Measurements from ENCODE around the gene LMAN1L. TPM values are rescaled to one million over a fixed set of nuclear protein-coding genes. Genes with fewer than 3 reads are reported as not detected.

Gene LMAN1L
- total RNA-seq, 1 donor from 2014 or later, result 0.65 TPM

DNA sequence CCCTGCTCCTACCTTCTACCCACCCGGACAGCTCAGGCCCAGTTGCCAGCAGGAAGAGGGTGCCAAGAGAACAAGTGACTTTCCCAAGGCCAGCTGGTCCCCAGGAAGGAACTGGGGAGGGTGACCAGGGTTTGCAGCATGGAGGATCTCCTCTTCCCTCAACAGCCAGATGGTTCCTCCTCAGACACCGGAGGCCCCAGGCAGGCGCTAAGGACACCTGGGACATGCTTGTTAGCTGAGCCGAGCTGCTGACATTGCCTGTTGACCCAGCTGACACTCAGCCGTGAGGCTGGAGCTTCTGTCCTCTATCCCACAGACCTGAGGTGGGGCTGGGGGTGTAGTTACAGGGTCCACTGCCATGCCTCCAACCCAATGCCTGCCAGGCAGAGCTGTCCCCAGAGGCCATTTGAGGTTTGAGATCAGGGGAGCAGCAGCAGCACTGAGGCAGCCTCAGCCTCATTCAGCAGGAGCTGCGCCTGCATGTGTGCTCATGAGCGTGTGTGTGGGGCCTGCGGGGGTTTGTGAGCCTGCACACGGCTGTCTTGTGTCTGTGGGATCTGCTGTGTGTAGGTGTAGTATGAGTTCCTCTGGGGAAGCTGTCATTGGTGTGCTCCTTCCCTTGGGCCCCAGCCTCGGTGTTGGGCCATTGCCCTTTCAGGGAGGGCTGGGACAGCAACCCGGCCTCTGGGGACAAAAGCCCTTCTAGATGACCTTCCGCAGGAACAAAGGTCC, 20.9 kb downstream of the LMAN1L start:
- H3K4me3 Mint-ChIP-seq, result no peak overlapping the region
- H3K9me3 Mint-ChIP-seq, result no peaks in the 10 kb centered on the region
- H3K4me1 Mint-ChIP-seq, result no peaks in the 10 kb centered on the region
- no peak for DNase-seq (ENCODE audit: low spot score in 2 of 2, unreplicated experiment in 2 of 2)
- H3K27ac Mint-ChIP-seq, result no peak overlapping the region
- H3K36me3 Mint-ChIP-seq, result no peaks in the 10 kb centered on the region
- TF ChIP-seq, protein P1, sequence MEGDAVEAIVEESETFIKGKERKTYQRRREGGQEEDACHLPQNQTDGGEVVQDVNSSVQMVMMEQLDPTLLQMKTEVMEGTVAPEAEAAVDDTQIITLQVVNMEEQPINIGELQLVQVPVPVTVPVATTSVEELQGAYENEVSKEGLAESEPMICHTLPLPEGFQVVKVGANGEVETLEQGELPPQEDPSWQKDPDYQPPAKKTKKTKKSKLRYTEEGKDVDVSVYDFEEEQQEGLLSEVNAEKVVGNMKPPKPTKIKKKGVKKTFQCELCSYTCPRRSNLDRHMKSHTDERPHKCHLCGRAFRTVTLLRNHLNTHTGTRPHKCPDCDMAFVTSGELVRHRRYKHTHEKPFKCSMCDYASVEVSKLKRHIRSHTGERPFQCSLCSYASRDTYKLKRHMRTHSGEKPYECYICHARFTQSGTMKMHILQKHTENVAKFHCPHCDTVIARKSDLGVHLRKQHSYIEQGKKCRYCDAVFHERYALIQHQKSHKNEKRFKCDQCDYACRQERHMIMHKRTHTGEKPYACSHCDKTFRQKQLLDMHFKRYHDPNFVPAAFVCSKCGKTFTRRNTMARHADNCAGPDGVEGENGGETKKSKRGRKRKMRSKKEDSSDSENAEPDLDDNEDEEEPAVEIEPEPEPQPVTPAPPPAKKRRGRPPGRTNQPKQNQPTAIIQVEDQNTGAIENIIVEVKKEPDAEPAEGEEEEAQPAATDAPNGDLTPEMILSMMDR (IDR thresholded peaks at IDR 0.05; ENCODE audit: unreplicated experiment), result no peak
- H3K27me3 Mint-ChIP-seq (ENCODE audit: low read depth), result peaks cover 22% of the 10 kb centered on the region

DNA sequence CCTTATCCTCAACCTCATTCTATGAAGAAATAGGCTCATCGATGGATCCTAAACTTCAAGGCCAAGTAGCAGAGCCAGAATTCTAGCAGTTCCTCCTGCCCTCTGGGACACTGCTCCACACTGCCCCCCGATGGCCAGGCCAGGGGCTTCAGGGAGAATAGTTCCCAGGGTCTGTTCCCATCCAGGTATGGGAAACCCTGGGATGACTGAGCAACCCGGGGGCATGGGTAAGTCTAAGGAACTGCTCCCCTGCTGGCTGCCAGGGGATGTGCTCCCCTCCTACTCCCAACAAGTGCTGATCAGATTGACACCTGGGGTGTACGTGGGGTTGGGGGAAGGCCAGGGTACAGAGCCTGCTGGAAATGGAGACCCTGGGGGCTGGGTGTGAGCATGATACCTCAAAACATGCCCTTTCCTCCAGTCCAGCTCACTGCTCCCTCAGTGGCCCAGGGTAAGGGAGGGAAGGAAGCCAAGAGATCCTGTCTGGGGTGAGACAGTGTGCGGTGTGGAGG, 22.7 kb downstream of the LMAN1L start:
- Mint-ChIP-seq H3K4me1 (no peaks in the 10 kb centered on the region), H3K27ac (no peak overlapping the region), H3K9me3 (no peaks in the 10 kb centered on the region), H3K36me3 (no peaks in the 10 kb centered on the region), H3K27me3 (ENCODE audit: low read depth) (peaks cover 9% of the 10 kb centered on the region), H3K4me3 (no peak overlapping the region)
- TF ChIP-seq, protein P1 (IDR thresholded peaks at IDR 0.05; ENCODE audit: unreplicated experiment), result peak; percentile 69
- peak in 1 of 2 experiments; percentile 68 for DNase-seq (ENCODE audit: low spot score in 2 of 2, unreplicated experiment in 2 of 2)

DNA sequence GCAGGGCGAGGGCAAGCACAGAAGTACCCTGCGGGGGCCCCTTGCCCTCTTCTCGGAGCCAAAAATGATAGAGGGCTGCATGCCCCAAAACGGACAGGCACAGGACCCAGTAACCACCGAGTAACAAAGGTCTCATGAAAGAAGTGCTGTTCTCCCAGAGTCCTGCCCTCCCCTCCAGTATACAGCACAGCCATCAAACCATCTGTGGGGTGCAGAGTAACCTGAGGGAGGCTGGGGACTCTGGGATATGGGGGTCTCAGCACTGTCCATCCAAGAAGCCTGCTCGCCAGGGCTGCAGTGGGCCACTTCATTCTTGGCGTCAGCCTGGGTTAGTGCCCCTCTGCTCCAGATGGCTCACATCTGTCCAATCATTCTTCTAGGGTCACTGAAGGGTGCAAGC, 24.2 kb downstream of the LMAN1L start:
- H3K4me1 Mint-ChIP-seq, result peaks cover 4% of the 10 kb centered on the region
- H3K4me3 Mint-ChIP-seq, result no peak overlapping the region
- H3K27ac Mint-ChIP-seq, result no peak overlapping the region
- H3K36me3 Mint-ChIP-seq, result no peaks in the 10 kb centered on the region
- DNase-seq (ENCODE audit: low spot score in 2 of 2, unreplicated experiment in 2 of 2), result no peak
- TF ChIP-seq, protein P1 (IDR thresholded peaks at IDR 0.05; ENCODE audit: unreplicated experiment), result no peak
- no peaks in the 10 kb centered on the region for H3K27me3 Mint-ChIP-seq (ENCODE audit: low read depth)
- H3K9me3 Mint-ChIP-seq, result no peaks in the 10 kb centered on the region

GRCh38 chr15:74837482-74838136, 25.0 kb downstream of the LMAN1L start:
- TF ChIP-seq, protein P1 (IDR thresholded peaks at IDR 0.05; ENCODE audit: unreplicated experiment), result no peak
- Mint-ChIP-seq H3K27ac (no peak overlapping the region), H3K4me3 (no peak overlapping the region), H3K9me3 (no peaks in the 10 kb centered on the region), H3K36me3 (peaks cover 2% of the 10 kb centered on the region), H3K27me3 (ENCODE audit: low read depth) (no peaks in the 10 kb centered on the region), H3K4me1 (peaks cover 10% of the 10 kb centered on the region)
- no peak for DNase-seq (ENCODE audit: low spot score in 2 of 2, unreplicated experiment in 2 of 2)

GRCh38 chr15:74838137-74838516, 25.5 kb downstream of the LMAN1L start:
- no peaks in the 10 kb centered on the region for H3K27me3 Mint-ChIP-seq (ENCODE audit: low read depth)
- H3K27ac Mint-ChIP-seq, result no peak overlapping the region
- TF ChIP-seq, protein P1 (IDR thresholded peaks at IDR 0.05; ENCODE audit: unreplicated experiment), result no peak

More at GRCh38 chr15:74838137-74838516, 25.5 kb downstream of the LMAN1L start:
- Mint-ChIP-seq H3K36me3 (peaks cover 2% of the 10 kb centered on the region), H3K9me3 (no peaks in the 10 kb centered on the region), H3K4me3 (no peak overlapping the region), H3K4me1 (peaks cover 10% of the 10 kb centered on the region)
- no peak for DNase-seq (ENCODE audit: low spot score in 2 of 2, unreplicated experiment in 2 of 2)
